ENCODE data around the gene CALU.

Gene CALU

GRCh38 chr7:128734890-128735289 is 4.3 kb upstream of the CALU start:
- POLR2A ChIA-PET: no interaction called here
- TF ChIP-seq CTCF (IDR thresholded peaks at IDR 0.05; ENCODE audit: control extremely low read depth, extremely low read depth, low read depth, missing control alignments): no peak
- no peak for DNase-seq (ENCODE audit: extremely low spot score)
- CTCF ChIA-PET: interaction anchor here (1.2 to 2.3 kb wide), 2 partner anchors 9 to 34 kb away, joined by 3 to 11 read pairs; no protein-coding TSS in a partner anchor

GRCh38 chr7:128735436-128735835 is 3.7 kb upstream of the CALU start:
- no peak for TF ChIP-seq CTCF (IDR thresholded peaks at IDR 0.05; ENCODE audit: control extremely low read depth, extremely low read depth, low read depth, missing control alignments)
- POLR2A ChIA-PET: no interaction called here
- no peak for DNase-seq (ENCODE audit: extremely low spot score)
- CTCF ChIA-PET: interaction anchor here (1.2 to 2.3 kb wide), 3 partner anchors 10 to 128 kb away, joined by 3 to 11 read pairs (median 3); partner anchors contain the start of gene ATP6V1F

- DNase-seq (ENCODE audit: extremely low spot score): no peak
- no peak for TF ChIP-seq CTCF (IDR thresholded peaks at IDR 0.05; ENCODE audit: control extremely low read depth, extremely low read depth, low read depth, missing control alignments)
- CTCF ChIA-PET: interaction anchor here (2.0 to 7.7 kb wide), 3 partner anchors 12 to 146 kb away, joined by 4 to 48 read pairs (median 17); no protein-coding TSS in a partner anchor
- POLR2A ChIA-PET: no interaction called here
Measured at GRCh38 chr7:128737441-128737840, 1.7 kb upstream of the CALU start.

GRCh38 chr7:128737867-128738385 is 1.2 kb upstream of the CALU start:
- POLR2A ChIA-PET: interaction anchor here (1.2 kb wide), 1 partner anchor 146 kb away, joined by 3 read pairs; no protein-coding TSS in a partner anchor

GRCh38 chr7:128738570-128739047 is 550 bp upstream of the CALU start:
- ChIA-PET POLR2A (interaction anchor here (0.7 to 1.2 kb wide), 2 partner anchors 9 to 145 kb away, joined by 3 read pairs; no protein-coding TSS in a partner anchor), CTCF (interaction anchor here (1.0 to 7.7 kb wide), 9 partner anchors 9 to 341 kb away, joined by 3 to 48 read pairs (median 3); no protein-coding TSS in a partner anchor)
- DNase-seq (ENCODE audit: extremely low spot score): peak; percentile 26
- TF ChIP-seq CTCF (IDR thresholded peaks at IDR 0.05; ENCODE audit: control extremely low read depth, extremely low read depth, low read depth, missing control alignments): no peak

More at GRCh38 chr7:128737867-128738385, 1.2 kb upstream of the CALU start:
- CTCF ChIA-PET: interaction anchor here (1.0 to 7.7 kb wide), 9 partner anchors 8 to 340 kb away, joined by 3 to 48 read pairs (median 3); no protein-coding TSS in a partner anchor
- TF ChIP-seq CTCF (IDR thresholded peaks at IDR 0.05; ENCODE audit: control extremely low read depth, extremely low read depth, low read depth, missing control alignments): no peak
- no peak for DNase-seq (ENCODE audit: extremely low spot score)

- ChIA-PET POLR2A (interaction anchor here (1.5 kb wide), 1 partner anchor 11 kb away, joined by 4 read pairs; no protein-coding TSS in a partner anchor), CTCF (interaction anchor here (0.9 to 7.7 kb wide), 4 partner anchors 14 to 280 kb away, joined by 3 to 48 read pairs (median 4); partner anchors contain the start of gene ATP6V1F)
- no peak for DNase-seq (ENCODE audit: extremely low spot score)
- TF ChIP-seq CTCF (IDR thresholded peaks at IDR 0.05; ENCODE audit: control extremely low read depth, extremely low read depth, low read depth, missing control alignments): no peak
Measured at GRCh38 chr7:128739990-128740682, 977 bp downstream of the CALU start.
